HG03575 (cell line): ENCODE measurements around the gene NANOS1.
A peak's percentile ranks its signal among the peaks of the same experiment; 100 is the strongest.

Source experiments
- ATAC-seq: cut with Tn5 transposase; IDR thresholded peaks from one replicate; pipeline ENCODE4 v1.9.1; 2021; ENCODE audit not compliant: unreplicated experiment, insufficient number of reproducible peaks, low FRiP score; ENCODE audit errors: extremely low read depth

The NANOS1 gene, protein sequence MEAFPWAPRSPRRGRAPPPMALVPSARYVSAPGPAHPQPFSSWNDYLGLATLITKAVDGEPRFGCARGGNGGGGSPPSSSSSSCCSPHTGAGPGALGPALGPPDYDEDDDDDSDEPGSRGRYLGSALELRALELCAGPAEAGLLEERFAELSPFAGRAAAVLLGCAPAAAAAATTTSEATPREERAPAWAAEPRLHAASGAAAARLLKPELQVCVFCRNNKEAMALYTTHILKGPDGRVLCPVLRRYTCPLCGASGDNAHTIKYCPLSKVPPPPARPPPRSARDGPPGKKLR

DNA sequence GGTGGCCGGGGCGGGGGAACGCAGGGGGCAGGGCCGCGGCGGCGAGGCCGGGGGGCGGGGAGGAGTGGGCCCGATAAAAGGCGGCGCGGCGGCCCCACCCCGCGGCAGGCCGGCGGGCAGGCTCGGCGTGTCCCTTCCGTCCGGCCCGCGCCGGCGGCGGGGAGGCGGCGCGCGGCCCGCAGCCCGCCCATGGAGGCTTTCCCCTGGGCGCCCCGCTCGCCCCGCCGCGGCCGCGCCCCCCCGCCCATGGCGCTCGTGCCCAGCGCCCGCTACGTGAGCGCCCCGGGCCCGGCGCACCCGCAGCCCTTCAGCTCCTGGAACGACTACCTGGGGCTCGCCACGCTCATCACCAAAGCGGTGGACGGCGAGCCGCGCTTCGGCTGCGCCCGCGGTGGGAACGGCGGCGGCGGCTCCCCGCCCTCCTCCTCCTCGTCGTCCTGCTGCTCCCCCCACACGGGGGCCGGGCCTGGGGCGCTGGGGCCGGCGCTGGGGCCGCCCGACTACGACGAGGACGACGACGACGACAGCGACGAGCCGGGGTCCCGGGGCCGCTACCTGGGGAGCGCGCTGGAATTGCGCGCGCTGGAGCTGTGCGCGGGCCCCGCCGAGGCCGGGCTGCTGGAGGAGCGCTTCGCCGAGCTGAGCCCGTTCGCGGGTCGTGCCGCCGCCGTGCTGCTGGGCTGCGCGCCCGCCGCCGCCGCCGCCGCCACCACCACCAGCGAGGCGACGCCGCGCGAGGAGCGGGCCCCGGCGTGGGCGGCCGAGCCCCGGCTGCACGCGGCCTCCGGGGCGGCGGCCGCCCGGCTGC is at the start of gene NANOS1:
TSS of gene NANOS1 (plus strand) at position 102 of the 808 bp plus-strand sequence. CDS start at position 190, 88 bp downstream.
- no peak for ATAC-seq

DNA sequence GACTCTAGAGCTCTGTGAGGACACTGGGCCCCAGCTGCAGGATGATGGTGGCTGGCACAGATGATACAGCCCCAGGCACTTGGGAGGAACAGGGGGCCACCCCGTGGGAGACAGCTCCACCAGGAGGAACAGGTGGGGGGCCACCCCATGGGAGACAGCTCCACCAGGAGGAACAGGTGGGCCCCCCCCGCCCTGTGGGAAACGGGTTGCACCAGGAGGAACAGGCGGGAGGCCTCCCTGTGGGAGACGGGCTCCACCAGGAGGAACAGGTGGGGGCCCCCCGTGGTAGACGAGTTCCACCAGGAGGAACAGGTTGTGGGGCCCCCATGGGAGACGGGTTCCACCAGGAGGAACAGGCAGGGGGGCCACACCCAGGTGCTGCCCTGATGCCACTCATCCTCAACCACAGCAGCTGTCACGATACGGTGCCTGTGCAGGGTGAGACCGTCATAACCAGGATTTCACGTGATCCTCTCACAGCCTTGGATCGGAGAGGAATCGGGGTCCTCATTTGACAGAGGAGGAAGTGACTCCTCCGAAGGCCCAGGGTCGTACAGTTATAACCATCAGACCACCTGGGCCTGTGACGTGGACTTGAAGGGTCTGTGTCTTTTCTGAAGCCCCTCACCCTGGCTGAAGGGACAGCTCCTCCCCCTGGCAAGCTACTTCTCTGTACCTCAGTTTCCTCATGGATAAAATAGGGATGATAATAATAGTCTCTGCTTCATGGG is 49.2 kb upstream of the NANOS1 start:
- no peak for ATAC-seq

DNA sequence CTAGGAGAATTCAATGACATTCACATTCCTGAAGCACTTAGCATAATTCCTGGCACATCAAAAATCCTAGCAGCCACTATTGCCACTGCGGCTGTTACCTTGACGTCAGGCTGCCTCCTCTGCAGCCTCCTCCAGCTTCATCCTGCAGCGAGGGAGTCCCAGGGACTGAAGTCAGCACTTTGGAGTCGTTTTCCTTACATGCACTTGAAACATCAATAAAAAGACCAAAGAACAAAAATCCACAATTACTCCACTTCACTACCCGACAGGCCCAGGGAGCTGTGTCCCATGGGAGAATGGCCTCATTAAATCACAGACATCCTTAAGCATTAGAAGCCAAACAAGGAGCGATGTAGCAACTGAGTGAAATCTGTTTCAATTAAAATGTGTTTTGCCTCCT is 48.6 kb upstream of the NANOS1 start:
- no peak for ATAC-seq

DNA sequence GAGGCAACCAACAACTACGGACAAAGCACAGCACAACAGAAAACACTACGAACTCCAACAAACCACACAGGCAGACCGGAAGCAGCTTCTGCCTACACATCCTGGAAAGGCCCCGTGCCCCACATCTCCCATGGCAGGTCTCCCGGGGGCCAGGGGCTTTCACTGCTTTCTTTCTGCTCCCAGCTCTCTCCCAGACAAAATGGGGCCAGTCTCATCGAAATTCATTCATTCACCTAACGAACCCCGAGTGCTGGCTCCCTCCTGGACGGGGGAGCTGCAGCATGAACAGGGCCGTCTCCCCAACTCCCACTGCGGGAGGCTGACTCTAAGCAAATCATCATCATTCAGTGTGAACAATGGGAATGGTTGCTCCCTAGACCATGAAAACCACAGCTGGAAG is 47.6 kb upstream of the NANOS1 start:
- no peak for ATAC-seq

DNA sequence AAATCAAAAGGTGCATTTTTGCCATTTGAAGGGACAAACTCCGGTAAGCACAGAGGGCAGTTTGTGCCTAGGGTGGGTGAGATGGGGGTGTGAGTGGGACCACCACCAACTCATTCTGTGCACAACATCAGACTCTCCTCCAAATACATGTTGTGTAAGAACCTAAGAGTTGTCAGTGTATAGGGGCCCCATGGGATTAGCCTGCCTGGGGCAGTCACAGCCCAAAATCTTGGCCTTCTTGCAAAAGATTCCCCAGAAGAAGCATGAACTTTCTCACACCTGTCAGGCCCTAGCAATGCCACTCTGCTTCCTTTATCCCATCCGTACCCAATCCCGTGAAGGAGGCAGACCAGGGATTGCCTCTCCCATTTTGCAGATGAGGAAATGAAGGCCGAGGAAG is 47.1 kb upstream of the NANOS1 start:
- no peak for ATAC-seq

DNA sequence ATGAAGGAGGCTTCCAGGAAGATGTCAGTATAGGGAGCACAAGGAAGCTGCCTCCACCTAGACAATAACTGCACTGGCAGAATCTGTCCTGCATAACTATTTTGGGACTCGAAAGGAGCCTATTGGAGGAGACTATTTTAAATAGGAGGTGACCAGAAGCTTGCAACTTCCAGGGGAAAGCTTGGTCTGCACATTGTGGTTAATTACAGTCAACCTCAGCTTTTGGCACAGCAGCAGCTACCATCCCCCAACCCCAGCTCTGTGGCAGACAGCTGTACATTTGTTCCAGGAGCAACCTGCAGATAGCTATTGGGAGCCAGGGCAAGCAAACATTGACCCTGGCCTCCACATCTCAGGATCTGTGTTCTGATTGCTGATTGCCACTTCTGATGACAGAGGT is 46.3 kb upstream of the NANOS1 start:
- ATAC-seq, result no peak

DNA sequence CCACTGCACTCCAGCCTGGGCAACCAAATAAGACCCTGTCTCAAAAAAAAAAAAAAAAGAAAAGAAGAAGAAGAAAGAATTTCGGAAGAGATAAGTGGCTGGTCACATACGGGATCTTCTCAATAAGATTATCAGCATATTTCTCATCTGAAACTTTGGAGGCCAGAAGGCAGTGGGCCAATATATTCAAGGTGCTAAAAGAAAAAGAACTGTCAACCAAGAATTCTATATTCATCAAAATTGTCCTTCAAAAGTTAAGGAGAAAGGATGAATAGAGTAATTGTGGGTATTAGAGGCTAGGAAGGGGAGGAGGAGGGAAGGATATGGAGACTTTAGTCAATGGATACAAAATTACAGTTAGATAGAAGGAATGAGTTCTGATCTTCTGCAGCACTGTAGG is 43.9 kb upstream of the NANOS1 start:
- no peak for ATAC-seq

DNA sequence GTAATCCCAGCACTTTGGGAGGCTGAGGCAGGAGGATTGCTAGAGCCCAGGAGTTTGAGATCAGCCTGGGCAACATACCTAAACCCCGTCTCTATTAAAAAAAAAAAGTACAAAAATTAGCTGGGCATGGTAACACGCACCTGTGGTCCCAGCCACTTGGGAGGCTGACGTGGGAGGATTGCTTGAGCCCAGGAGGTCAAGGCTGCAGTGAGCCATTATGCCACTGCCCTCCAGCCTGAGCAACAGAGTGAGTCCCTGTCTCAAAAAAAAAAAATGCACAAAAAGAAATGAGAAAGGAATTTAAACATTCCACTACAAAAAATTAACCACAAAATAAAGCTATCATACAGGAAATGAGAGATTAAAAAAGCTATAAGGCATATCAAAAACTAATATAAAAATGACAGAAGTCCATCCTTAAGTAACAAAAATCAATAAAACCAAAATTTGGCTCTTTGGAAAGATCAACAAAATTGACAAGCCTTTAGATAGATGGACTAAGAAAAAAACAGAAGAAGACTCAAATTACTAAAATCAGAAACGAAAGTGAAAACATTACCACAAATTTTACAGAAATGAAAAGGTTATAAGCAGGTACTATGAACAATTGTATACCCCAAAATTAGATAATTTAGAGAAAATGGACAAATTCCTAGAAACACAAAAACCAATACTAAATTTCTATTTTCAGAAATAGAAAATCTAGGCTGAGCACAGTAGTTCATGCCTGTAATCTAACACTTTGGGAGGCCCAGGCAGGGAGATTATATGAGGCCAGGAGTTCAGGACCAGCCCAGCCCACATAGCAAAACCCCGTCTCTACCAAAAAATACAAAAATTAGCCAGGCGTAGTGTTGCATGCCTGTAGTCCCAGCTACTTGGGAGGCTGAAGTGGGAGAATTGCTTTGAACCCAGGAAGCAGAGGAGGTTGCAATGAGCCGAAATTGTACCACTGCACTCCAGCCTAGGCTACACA is 42.4 kb upstream of the NANOS1 start:
- ATAC-seq, result peak; percentile 83

DNA sequence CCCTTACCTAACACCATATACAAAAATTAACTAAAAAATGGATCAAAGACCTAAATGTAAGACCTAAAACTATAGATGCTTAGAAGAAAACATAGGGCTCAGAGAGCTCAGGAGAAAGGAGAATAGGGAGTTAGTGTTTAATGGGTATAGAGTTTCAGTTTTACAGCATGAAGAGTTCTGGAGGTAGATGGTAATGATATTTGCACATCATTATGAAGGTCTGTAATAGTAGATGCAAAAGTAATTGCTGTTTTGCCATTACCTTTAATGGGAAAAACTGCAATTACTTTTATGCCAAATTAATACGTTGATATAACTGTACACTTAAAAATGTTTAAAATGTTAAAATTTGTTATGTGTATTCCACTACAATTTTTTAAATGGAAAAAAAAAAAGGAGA is 39.2 kb upstream of the NANOS1 start:
- ATAC-seq, result no peak

DNA sequence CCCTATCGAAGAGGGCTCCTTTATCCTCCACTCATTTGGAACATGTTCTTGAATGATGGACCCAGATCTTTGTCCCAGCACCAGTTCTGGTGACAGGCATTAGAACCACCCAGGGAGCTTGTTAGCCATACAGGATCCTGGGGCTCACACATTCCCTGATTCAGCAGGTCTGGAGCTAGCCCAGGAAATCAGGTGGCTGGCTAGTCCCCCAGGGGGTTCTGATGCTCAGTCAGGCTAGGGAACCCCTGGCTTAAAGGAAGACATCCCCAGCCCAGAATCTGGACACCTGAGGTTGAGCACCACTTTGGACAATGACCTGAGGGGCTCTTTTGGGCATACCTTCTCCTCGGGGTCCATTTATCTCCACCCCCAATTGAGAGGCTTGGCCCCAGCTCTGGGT is 37.0 kb upstream of the NANOS1 start:
- no peak for ATAC-seq

DNA sequence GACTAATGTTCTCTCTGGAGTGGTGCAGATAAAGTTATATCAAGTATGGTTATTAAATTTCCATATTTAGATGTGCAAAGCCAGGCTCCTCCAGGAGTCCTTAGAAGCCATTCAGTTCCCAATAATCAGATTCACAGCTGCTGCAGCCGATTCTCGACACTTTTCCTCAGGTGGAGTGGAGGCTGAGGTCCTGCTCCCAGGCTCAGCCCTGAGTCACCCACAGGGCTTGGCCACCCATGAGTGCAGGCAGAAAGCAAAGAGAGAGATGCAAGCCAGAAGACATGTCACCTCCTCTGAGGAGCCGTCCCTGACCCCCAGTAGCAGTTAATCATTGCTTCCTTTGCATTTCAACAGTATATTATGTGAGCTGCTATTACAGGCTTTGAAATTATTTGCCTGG is 36.3 kb upstream of the NANOS1 start:
- ATAC-seq, result no peak

DNA sequence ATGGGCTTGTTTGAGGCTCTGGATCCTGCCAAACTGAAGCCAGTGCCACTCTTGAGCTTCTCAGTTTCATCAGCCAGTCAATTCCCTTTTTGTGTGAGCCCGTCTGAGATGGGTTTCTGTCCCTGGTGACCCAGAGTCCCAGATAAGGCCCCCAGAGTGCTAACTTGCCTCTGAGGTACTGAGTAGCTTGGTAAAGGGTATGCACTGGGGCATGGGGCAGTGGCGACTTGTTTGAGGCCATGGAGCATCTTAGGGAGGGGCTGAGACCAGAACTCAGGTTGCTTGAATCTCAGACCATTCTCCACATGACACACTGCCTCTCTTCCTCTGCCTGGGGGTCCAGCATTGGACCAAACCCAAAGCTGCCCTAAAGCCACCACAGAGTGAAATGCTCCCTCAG is 35.2 kb upstream of the NANOS1 start:
- ATAC-seq, result no peak

DNA sequence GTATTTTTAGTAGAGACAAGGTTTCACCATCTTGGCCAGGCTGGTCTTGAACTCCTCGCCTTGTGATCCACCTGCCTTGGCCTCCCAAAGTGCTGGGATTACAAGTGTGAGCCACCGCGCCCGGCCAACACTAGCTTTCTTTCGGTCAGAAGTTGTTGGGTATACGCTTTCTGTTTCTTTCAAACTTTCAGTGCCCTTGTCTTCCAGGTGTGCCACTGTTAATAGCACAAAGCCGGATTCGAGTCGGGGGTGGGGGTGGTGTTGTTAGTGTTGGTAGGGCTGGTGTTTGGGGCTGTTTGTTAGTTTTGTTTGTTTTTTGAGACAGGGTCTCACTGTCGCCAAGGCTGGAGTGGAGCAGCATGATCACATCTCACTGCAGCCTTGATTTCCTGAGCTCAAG is 33.8 kb upstream of the NANOS1 start:
- no peak for ATAC-seq

DNA sequence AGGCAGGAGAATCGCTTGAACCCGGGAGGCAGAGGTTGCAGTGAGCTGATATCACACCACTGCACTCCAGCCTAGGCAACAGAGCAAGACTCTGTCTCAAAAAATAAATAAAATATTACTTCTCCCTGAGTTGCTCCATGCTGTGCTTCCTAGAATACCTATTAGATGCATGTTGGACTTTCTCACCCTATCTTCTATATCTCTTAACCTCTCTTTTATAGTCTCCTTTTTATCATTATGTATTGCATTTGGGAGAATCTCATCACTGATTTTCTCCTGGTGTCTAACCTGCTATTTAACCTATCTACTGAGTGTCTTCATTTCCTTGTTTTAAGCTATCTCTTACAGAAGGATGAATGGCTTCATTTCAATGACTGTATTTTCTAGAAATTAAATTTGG is 32.1 kb upstream of the NANOS1 start:
- ATAC-seq, result no peak

DNA sequence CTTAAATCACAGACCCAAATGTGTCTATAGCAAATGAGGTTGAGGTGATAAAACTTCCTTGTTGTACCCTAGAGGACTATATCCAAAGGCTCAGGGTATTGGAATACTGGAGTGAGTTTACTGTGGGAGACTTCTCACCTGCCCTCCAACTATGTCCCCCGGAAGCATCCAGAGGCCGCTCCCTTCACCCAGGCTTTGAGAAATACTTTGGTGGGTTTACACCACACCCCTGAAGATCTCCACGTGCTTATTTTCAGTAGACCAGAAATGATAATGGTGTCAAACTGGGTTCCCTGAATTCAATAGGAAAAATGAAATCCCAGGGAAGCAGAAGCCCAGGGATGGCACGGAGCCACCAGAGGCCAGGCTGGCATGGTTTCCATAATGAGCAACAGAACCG is 31.3 kb upstream of the NANOS1 start:
- ATAC-seq, result no peak

DNA sequence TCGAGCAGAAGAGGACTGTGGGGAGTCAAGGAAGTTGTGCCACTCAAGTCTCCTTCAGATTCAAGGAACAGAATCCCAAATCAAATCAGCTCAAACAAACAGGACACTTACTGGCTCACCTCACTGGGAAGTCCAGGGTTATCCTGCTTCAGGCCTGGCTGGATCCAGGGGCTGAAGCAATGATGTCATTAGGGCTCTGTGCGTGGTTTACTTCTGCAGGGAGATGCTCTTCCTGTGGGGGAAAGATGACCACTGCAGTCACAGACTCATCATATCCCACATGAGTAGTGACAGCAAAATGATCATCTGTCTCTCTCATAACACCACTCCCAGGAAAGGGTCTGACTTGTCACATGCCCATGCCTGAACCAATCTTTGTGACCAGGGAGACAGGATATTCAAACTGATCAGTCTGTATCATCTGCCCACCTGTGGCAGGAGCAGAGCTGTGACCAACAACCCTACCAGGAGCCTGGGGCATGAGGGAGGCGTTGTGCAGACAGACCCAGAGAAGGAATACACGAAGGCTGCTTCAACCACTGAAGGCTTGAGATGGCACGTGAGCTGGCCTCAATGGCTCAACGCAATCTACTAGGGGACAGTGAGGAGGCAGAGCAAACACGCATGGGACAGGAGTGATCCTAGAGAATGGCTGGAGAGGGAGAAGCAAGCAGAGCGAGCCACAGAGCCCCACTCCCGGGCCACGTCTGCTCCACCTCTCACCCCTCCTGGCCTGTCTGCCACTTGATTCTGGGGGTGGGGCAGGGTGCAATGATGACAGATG is 27.6 kb upstream of the NANOS1 start:
- no peak for ATAC-seq

DNA sequence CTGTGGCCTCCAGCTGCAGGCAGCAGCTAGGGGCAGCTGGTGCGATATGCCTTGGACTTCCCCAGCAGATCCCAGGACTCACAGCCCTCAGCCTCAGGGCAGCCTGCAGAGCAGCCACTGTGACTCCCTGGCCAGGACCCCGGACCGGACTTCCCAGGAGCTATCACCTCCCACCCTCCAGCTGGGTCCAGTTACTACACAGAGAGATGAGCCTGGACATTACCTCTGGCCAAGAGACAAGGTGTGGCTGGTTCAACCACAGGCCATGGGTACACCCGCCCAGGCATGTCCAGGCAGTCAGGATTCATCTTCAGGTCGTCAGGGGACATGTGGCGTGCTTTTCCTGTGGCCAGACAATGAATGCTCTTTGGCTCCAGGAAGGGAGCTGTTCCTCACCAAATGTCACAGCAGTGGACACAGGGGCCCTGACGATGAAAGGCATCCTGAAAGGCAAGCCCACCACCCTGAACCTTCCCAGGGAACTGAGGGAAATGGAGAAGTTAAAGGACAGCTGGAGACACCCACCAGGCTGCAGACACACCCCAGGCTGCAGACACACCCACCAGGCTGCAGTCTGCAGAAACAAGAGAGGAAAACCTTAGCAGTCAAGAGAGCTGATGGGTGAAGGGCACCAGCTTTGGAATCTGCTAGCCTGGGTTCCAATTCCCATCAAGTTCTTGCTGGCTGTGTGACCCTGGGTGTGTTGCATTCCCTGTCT is 25.8 kb upstream of the NANOS1 start:
- ATAC-seq, result no peak
